Body of pancreas (tissue), 4 donors: Measurements from ENCODE around the gene ROR1. TPM values are rescaled to one million over a fixed set of nuclear protein-coding genes. Genes with fewer than 3 reads are reported as not detected.

Experiments used
- ATAC-seq: fragments of 150-250 bp; one replicate; pipeline ENCODE4 v1.9.1; 2016
- DNase-seq, 4 donors: peaks; one replicate each; pipeline ENCODE4 v3.0.0-alpha.2; 2019
- H3K27ac ChIP-seq, 4 donors: fragments of 200-600 bp; sonication (generic); 1 replicate in 3 of 4; 2 replicates in 1 of 4; pipeline versions ENCODE4 v1.5.1 to v1.6.1; 2016 to 2019; ENCODE audit warnings: mild to moderate bottlenecking in 1 of 4, mixed read lengths in 1 of 4, moderate library complexity in 1 of 4
- H3K27me3 ChIP-seq, 2 donors: fragments of 200-600 bp; sonication (generic); one replicate each; pipeline ENCODE4 v1.6.0; 2016; ENCODE audit warnings: mild to moderate bottlenecking in 1 of 2
- H3K36me3 ChIP-seq, 2 donors: fragments of 200-600 bp; sonication (generic); replicated peaks in 1 of 2; 2 replicates each; pipeline ENCODE4 v1.5.1; 2016; ENCODE audit warnings: low read depth in 2 of 2; ENCODE audit not compliant: insufficient read depth in 1 of 2
- H3K4me1 ChIP-seq: fragments of 200-600 bp; sonication (generic); one replicate; pipeline ENCODE4 v1.6.0; 2016
- H3K4me3 ChIP-seq, 2 donors: fragments of 200-600 bp; sonication (generic); 1 replicate in 1 of 2; 2 replicates in 1 of 2; pipeline ENCODE4 v1.5.1; 2016 to 2019
- H3K9me3 ChIP-seq, 3 donors: fragments of 200-600 bp; sonication (generic); 1 replicate in 2 of 3; 2 replicates in 1 of 3; pipeline ENCODE4 v1.5.1; 2016
- POLR2A ChIP-seq, 3 donors: fragments of 450-650 bp; IDR thresholded peaks; one replicate each; pipeline ENCODE4 v1.6.1; 2016; ENCODE audit warnings: antibody characterized with exemption in 3 of 3, mild to moderate bottlenecking in 2 of 3
- WGBS, 2 donors: methylation state at CpG; one replicate each; pipeline ENCODE4 v1.1.5; 2017; 5-methylcytosine and 5-hydroxymethylcytosine counted together
- intact Hi-C: fragments of 100-400 bp; cut with DNase I; formaldehyde crosslinking; loops from one replicate; pipeline ENCODE4 v1.15.1; 2023
- total RNA-seq, 2 donors: library from RNA; depleted of rRNA; stranded (reverse); fragments of >200 nt; gene quantifications; one replicate each; pipeline ENCODE4 v1.1.0, GENCODE V29; 2016
- TF ChIP-seq, protein P1 (sequence below), 7 experiments: fragments of 450-650 bp in 4 of 7; fragments of 200-600 bp in 3 of 7; sonication (generic) in 3 of 7; IDR thresholded peaks; one replicate each; pipeline ENCODE4 v1.5.1; 2016 to 2019; ENCODE audit warnings: antibody characterized with exemption in 7 of 7

The ROR1 gene
- total RNA-seq, 2 donors from 2014 or later: 26.7 to 56.0 TPM

DNA sequence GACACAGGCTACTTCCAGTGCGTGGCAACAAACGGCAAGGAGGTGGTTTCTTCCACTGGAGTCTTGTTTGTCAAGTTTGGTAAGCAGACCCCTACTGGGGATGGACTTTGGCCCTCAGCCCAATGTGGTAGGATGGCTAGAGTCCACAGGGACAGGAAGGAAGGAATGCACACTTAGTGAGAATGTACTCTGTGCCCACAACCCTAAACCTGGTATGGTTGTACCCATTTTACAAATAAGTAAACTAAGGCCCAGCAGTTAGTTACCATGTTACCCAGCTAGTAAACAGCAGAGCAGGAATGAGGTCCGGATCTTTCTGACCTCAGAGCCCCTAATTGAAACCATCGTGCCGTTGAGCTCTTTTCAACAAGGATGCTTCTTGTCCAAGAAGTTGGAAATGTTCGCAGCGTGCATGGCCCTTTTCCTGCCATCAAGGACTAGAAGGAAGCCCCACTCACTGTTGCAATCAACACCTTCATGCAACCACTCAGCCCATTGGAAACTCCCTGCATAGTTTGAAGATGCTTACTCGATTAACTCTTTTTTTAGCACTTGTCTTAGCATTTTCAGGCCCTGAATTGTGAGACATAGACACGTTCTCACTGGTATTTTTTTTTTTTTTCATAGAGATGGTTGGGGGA lies 276.2 kb downstream of the ROR1 start:
- DNase-seq: no peak
- intact Hi-C loops: no loop called here
- H3K27me3 ChIP-seq: no peaks in the 10 kb centered on the region

DNA sequence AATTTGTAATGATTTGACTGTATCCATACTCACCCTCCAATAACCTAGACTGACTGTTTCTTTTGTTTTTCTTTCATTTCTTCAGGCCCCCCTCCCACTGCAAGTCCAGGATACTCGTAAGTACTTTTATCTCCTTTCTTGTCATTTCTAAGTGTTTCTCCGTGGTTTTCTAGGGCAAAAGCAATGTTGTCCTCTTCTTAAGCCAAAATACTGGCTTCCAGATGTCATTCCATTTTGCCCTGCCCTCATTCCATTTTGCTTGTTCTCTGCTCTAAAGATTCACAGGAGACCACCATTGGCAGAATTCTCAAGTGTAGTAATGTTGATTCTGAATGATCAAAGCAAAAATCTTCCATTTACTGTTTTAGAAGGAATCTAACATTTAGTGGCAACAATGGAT lies 276.8 kb downstream of the ROR1 start:
- Histone ChIP-seq H3K4me3 (no peak overlapping the region), H3K9me3 (no peaks in the 10 kb centered on the region), H3K27ac (no peak overlapping the region), H3K36me3 (no peaks in the 10 kb centered on the region), H3K27me3 (no peaks in the 10 kb centered on the region), H3K4me1 (peaks cover 10% of the 10 kb centered on the region)
- TF ChIP-seq, protein P1, sequence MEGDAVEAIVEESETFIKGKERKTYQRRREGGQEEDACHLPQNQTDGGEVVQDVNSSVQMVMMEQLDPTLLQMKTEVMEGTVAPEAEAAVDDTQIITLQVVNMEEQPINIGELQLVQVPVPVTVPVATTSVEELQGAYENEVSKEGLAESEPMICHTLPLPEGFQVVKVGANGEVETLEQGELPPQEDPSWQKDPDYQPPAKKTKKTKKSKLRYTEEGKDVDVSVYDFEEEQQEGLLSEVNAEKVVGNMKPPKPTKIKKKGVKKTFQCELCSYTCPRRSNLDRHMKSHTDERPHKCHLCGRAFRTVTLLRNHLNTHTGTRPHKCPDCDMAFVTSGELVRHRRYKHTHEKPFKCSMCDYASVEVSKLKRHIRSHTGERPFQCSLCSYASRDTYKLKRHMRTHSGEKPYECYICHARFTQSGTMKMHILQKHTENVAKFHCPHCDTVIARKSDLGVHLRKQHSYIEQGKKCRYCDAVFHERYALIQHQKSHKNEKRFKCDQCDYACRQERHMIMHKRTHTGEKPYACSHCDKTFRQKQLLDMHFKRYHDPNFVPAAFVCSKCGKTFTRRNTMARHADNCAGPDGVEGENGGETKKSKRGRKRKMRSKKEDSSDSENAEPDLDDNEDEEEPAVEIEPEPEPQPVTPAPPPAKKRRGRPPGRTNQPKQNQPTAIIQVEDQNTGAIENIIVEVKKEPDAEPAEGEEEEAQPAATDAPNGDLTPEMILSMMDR (IDR thresholded peaks at IDR 0.05): no peak
- no peak for TF ChIP-seq POLR2A (IDR thresholded peaks at IDR 0.05)
- 75 to 81% methylated on average over 2 of the region's 2 CpGs for WGBS, 2 donors
- DNase-seq: no peak
- intact Hi-C loops: no loop called here
- no peak for ATAC-seq

More for the DNA sequence above, 276.2 kb downstream of the ROR1 start:
- H3K4me1 ChIP-seq: peaks cover 10% of the 10 kb centered on the region
- no peaks in the 10 kb centered on the region for H3K36me3 ChIP-seq
- TF ChIP-seq, protein P1 (IDR thresholded peaks at IDR 0.05): no peak
- no peak for TF ChIP-seq POLR2A (IDR thresholded peaks at IDR 0.05)
- 90 to 93% methylated on average over 9 of the region's 9 CpGs for WGBS, 2 donors
- no peak for ATAC-seq
- no peaks in the 10 kb centered on the region for H3K9me3 ChIP-seq
- H3K4me3 ChIP-seq: no peak overlapping the region
- H3K27ac ChIP-seq: no peak overlapping the region

- DNase-seq (peak in 1 of 4 donors; percentile 23), ATAC-seq (no peak)
- Histone ChIP-seq H3K27me3 (no peaks in the 10 kb centered on the region), H3K36me3 (no peaks in the 10 kb centered on the region), H3K4me1 (peaks cover 10% of the 10 kb centered on the region), H3K27ac (no peak overlapping the region), H3K9me3 (no peaks in the 10 kb centered on the region), H3K4me3 (no peak overlapping the region)
- TF ChIP-seq, protein P1 (IDR thresholded peaks at IDR 0.05): no peak
- no peak for TF ChIP-seq POLR2A (IDR thresholded peaks at IDR 0.05)
- intact Hi-C loops: no loop called here
Observed at GRCh38 chr1:64051796-64052195, 278.0 kb downstream of the ROR1 start.

DNA sequence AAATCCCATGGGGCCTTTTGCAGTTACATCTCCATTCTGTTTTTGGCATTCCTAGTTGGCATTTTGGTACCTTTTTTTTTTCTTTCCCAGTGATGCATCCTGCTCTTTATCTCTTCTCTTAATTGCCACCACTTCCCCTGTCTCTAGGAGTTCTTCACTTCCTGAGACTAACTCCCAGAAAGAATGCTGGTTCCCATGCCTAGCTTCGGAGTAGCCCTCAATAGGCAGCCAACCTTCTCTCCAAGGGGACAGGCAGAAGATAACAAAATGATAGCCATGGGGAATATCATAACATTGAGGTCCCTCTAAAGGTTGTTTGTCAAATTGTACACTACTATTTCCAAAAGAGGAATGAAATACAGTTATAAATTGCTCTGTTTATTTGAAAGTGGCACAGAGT lies 279.0 kb downstream of the ROR1 start:
- TF ChIP-seq, protein P1 (IDR thresholded peaks at IDR 0.05): no peak
- TF ChIP-seq POLR2A (IDR thresholded peaks at IDR 0.05): no peak
- Histone ChIP-seq H3K4me1 (peaks cover 10% of the 10 kb centered on the region), H3K4me3 (no peak overlapping the region), H3K27me3 (no peaks in the 10 kb centered on the region), H3K36me3 (no peaks in the 10 kb centered on the region), H3K9me3 (no peaks in the 10 kb centered on the region), H3K27ac (no peak overlapping the region)
- DNase-seq (no peak), ATAC-seq (no peak)
- intact Hi-C loops: no loop called here
- 92 to 100% methylated on average over 1 of the region's 1 CpG for WGBS, 2 donors

GRCh38 chr1:64055310-64055709 lies 281.5 kb downstream of the ROR1 start:
- Histone ChIP-seq H3K4me3 (no peak overlapping the region), H3K36me3 (no peaks in the 10 kb centered on the region), H3K9me3 (no peaks in the 10 kb centered on the region), H3K4me1 (peaks cover 12% of the 10 kb centered on the region), H3K27me3 (no peaks in the 10 kb centered on the region), H3K27ac (no peak overlapping the region)
- TF ChIP-seq, protein P1 (IDR thresholded peaks at IDR 0.05): no peak
- TF ChIP-seq POLR2A (IDR thresholded peaks at IDR 0.05): no peak
- DNase-seq (no peak), ATAC-seq (no peak)
- intact Hi-C loops: no loop called here
- 93 to 95% methylated on average over 2 of the region's 2 CpGs for WGBS, 2 donors
